MV-4-11 (cell line): ENCODE data around the gene TXK.
A peak's percentile ranks its signal among the peaks of the same experiment; 100 is the strongest.

Source experiments
- DNase-seq: peaks from one replicate; lab custom pipeline; 2025; lab: John Stamatoyannopoulos, UW

The TXK gene

GRCh38 chr4:48103483-48104139, 30.4 kb downstream of the TXK start:
- DNase-seq = no peak

- DNase-seq = no peak
These were observed 31.7 kb downstream of the TXK start for GRCh38 chr4:48102303-48102702.

GRCh38 chr4:48100256-48100655, 33.8 kb downstream of the TXK start:
- no peak for DNase-seq

- no peak for DNase-seq
These were observed 38.6 kb downstream of the TXK start for GRCh38 chr4:48095441-48095840.

GRCh38 chr4:48093991-48094416, 40.0 kb downstream of the TXK start:
- no peak for DNase-seq

- no peak for DNase-seq
These were observed 43.4 kb downstream of the TXK start for GRCh38 chr4:48090621-48091020.

GRCh38 chr4:48085821-48086589, 48.0 kb downstream of the TXK start:
- DNase-seq = no peak

- DNase-seq = no peak
These were observed 51.1 kb downstream of the TXK start for GRCh38 chr4:48082956-48083355.

- no peak for DNase-seq
These were observed 52.9 kb downstream of the TXK start for GRCh38 chr4:48081196-48081595.

GRCh38 chr4:48079972-48080391, 54.1 kb downstream of the TXK start:
- peak; percentile 10 for DNase-seq

GRCh38 chr4:48078862-48079655, 55.0 kb downstream of the TXK start:
- DNase-seq = no peak

- DNase-seq = no peak
These were observed 55.6 kb downstream of the TXK start for GRCh38 chr4:48078425-48078824.

- no peak for DNase-seq
These were observed 59.4 kb downstream of the TXK start for GRCh38 chr4:48074657-48075056.

GRCh38 chr4:48073567-48074103, 60.4 kb downstream of the TXK start:
- peak; percentile 15 for DNase-seq

- DNase-seq = no peak
These were observed 62.9 kb downstream of the TXK start for GRCh38 chr4:48071191-48071590.

- no peak for DNase-seq
These were observed 65.0 kb downstream of the TXK start for GRCh38 chr4:48069026-48069425.

- DNase-seq = no peak
These were observed 65.9 kb downstream of the TXK start for GRCh38 chr4:48068182-48068581.

- DNase-seq = peak; percentile 89
These were observed 66.5 kb downstream of the TXK start for GRCh38 chr4:48067536-48067935.

- no peak for DNase-seq
These were observed 68.4 kb downstream of the TXK start for GRCh38 chr4:48065587-48066052.

- no peak for DNase-seq
These were observed 69.7 kb downstream of the TXK start for GRCh38 chr4:48064349-48064748.

- no peak for DNase-seq
These were observed 75.2 kb downstream of the TXK start for GRCh38 chr4:48058617-48059530.
